GM20431 (cell line): ENCODE measurements around the gene CD47.

Experiments used
- in situ Hi-C: fragments of 300-500 bp; cut with MseI, MboI; formaldehyde crosslinking; loops from one replicate; pipeline ENCODE4 v1.15.0; 2020; ENCODE audit warnings: low sequenced_read_pairs; ENCODE audit not compliant: unreplicated experiment

The CD47 gene

GRCh38 chr3:107994181-107994580 is 96.7 kb downstream of the CD47 start:
- in situ Hi-C loops: no loop called here

GRCh38 chr3:107993771-107994170 is 97.1 kb downstream of the CD47 start:
- in situ Hi-C loops: no loop called here
